ENCODE results near the gene ANXA10. TPM values are rescaled to one million over a fixed set of nuclear protein-coding genes. Genes with fewer than 3 reads are reported as not detected.

The ANXA10 gene
- total and polyA plus RNA-seq, 2 experiments from 2014 or later: not detected

DNA sequence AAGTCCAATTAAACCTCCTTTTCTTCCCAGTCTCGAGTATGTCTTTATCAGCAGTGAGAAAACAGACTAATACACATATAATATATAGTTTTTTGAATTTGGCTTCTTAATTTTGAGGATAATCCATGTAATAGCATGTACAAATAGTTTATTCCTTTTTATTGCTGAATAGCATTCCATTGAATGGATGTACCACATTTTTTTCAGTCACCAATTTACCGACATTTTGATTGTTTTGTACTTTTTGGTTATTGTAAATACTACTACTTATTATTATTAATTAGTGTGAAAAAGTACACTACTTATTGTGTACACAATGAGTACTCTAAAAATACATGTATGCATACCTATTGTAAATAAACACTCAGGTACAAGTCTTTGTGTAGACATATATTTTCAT, 42.3 kb upstream of the ANXA10 start (continued):
- no peak for TF ChIP-seq ZNF114 (CRISPR knock-in tag; IDR thresholded peaks at IDR 0.05)
- TF ChIP-seq, protein P1, sequence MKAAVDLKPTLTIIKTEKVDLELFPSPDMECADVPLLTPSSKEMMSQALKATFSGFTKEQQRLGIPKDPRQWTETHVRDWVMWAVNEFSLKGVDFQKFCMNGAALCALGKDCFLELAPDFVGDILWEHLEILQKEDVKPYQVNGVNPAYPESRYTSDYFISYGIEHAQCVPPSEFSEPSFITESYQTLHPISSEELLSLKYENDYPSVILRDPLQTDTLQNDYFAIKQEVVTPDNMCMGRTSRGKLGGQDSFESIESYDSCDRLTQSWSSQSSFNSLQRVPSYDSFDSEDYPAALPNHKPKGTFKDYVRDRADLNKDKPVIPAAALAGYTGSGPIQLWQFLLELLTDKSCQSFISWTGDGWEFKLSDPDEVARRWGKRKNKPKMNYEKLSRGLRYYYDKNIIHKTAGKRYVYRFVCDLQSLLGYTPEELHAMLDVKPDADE (IDR thresholded peaks at IDR 0.05): no peak

GRCh38 chr4:168051526-168051925, 40.8 kb upstream of the ANXA10 start:
- Histone ChIP-seq H3K4me2 (no peak overlapping the region), H3K36me3 (ENCODE audit: insufficient read depth) (no peaks in the 10 kb centered on the region; the same call in 1 of the 2 replicates), H3K27me3 (ENCODE audit: insufficient read depth) (no peaks in the 10 kb centered on the region), H3K79me2 (replicated peaks; ENCODE audit: insufficient read depth) (no peaks in the 10 kb centered on the region), H3K27ac (ENCODE audit: low read depth) (no peak overlapping the region), H3K9me2 (ENCODE audit: insufficient read depth) (no peaks in the 10 kb centered on the region), H2AFZ (no peak overlapping the region), H3K4me3 (no peak overlapping the region), H4K20me1 (replicated peaks; ENCODE audit: insufficient read depth) (no peaks in the 10 kb centered on the region), H3K4me1 (ENCODE audit: insufficient read depth) (no peaks in the 10 kb centered on the region), H3F3A (replicated peaks; ENCODE audit: low read depth) (no peaks in the 10 kb centered on the region)
- no peak for ATAC-seq
- Mint-ChIP-seq H3K36me3 (ENCODE audit: low read depth) (peaks cover 30% of the 10 kb centered on the region), H3K4me3 (no peak overlapping the region), H3K27me3 (ENCODE audit: insufficient read depth, low read depth, poor library complexity) (peaks cover 2% of the 10 kb centered on the region), H3K4me1 (no peaks in the 10 kb centered on the region), H3K27ac (no peak overlapping the region), H3K9me3 (peaks cover 37% of the 10 kb centered on the region)
- TF ChIP-seq JUNB (IDR thresholded peaks at IDR 0.05; ENCODE audit: unreplicated experiment): no peak
- TF ChIP-seq STAT1 (IDR thresholded peaks at IDR 0.05; ENCODE audit: unreplicated experiment): no peak
- TF ChIP-seq POLR2AphosphoS5 (IDR thresholded peaks at IDR 0.05; ENCODE audit: low read depth): no peak
- no peak for TF ChIP-seq CREB1 (CRISPR knock-in tag; IDR thresholded peaks at IDR 0.05; ENCODE audit: low read depth)
- no peak for TF ChIP-seq ZNF331 (CRISPR knock-in tag; IDR thresholded peaks at IDR 0.05; ENCODE audit: low read depth)
- no peak for TF ChIP-seq ZNF114 (CRISPR knock-in tag; IDR thresholded peaks at IDR 0.05)
- TF ChIP-seq, protein P1 (IDR thresholded peaks at IDR 0.05): no peak
- DNase-seq (ENCODE audit: low spot score): no peak

- H4K20me1 ChIP-seq (replicated peaks; ENCODE audit: insufficient read depth): no peaks in the 10 kb centered on the region
- H3K9me3 Mint-ChIP-seq: no peaks in the 10 kb centered on the region
- no peaks in the 10 kb centered on the region for H3K4me1 Mint-ChIP-seq
- no peak overlapping the region for H3K4me2 ChIP-seq
- ATAC-seq (no peak), DNase-seq (ENCODE audit: low spot score) (no peak)
- H3K27me3 Mint-ChIP-seq (ENCODE audit: insufficient read depth, low read depth, poor library complexity): no peaks in the 10 kb centered on the region
- no peaks in the 10 kb centered on the region for H3K36me3 Mint-ChIP-seq (ENCODE audit: low read depth)
- H3K4me3 Mint-ChIP-seq: no peak overlapping the region
- H3K4me3 ChIP-seq: no peak overlapping the region
- no peaks in the 10 kb centered on the region for H3K79me2 ChIP-seq (replicated peaks; ENCODE audit: insufficient read depth)
- no peak overlapping the region for H3K27ac Mint-ChIP-seq
- H3K36me3 ChIP-seq (ENCODE audit: insufficient read depth): no peaks in the 10 kb centered on the region
- H2AFZ ChIP-seq: no peak overlapping the region
- no peaks in the 10 kb centered on the region for H3K4me1 ChIP-seq (ENCODE audit: insufficient read depth)
- H3K27ac ChIP-seq (ENCODE audit: low read depth): no peak overlapping the region
- TF ChIP-seq, protein P2, sequence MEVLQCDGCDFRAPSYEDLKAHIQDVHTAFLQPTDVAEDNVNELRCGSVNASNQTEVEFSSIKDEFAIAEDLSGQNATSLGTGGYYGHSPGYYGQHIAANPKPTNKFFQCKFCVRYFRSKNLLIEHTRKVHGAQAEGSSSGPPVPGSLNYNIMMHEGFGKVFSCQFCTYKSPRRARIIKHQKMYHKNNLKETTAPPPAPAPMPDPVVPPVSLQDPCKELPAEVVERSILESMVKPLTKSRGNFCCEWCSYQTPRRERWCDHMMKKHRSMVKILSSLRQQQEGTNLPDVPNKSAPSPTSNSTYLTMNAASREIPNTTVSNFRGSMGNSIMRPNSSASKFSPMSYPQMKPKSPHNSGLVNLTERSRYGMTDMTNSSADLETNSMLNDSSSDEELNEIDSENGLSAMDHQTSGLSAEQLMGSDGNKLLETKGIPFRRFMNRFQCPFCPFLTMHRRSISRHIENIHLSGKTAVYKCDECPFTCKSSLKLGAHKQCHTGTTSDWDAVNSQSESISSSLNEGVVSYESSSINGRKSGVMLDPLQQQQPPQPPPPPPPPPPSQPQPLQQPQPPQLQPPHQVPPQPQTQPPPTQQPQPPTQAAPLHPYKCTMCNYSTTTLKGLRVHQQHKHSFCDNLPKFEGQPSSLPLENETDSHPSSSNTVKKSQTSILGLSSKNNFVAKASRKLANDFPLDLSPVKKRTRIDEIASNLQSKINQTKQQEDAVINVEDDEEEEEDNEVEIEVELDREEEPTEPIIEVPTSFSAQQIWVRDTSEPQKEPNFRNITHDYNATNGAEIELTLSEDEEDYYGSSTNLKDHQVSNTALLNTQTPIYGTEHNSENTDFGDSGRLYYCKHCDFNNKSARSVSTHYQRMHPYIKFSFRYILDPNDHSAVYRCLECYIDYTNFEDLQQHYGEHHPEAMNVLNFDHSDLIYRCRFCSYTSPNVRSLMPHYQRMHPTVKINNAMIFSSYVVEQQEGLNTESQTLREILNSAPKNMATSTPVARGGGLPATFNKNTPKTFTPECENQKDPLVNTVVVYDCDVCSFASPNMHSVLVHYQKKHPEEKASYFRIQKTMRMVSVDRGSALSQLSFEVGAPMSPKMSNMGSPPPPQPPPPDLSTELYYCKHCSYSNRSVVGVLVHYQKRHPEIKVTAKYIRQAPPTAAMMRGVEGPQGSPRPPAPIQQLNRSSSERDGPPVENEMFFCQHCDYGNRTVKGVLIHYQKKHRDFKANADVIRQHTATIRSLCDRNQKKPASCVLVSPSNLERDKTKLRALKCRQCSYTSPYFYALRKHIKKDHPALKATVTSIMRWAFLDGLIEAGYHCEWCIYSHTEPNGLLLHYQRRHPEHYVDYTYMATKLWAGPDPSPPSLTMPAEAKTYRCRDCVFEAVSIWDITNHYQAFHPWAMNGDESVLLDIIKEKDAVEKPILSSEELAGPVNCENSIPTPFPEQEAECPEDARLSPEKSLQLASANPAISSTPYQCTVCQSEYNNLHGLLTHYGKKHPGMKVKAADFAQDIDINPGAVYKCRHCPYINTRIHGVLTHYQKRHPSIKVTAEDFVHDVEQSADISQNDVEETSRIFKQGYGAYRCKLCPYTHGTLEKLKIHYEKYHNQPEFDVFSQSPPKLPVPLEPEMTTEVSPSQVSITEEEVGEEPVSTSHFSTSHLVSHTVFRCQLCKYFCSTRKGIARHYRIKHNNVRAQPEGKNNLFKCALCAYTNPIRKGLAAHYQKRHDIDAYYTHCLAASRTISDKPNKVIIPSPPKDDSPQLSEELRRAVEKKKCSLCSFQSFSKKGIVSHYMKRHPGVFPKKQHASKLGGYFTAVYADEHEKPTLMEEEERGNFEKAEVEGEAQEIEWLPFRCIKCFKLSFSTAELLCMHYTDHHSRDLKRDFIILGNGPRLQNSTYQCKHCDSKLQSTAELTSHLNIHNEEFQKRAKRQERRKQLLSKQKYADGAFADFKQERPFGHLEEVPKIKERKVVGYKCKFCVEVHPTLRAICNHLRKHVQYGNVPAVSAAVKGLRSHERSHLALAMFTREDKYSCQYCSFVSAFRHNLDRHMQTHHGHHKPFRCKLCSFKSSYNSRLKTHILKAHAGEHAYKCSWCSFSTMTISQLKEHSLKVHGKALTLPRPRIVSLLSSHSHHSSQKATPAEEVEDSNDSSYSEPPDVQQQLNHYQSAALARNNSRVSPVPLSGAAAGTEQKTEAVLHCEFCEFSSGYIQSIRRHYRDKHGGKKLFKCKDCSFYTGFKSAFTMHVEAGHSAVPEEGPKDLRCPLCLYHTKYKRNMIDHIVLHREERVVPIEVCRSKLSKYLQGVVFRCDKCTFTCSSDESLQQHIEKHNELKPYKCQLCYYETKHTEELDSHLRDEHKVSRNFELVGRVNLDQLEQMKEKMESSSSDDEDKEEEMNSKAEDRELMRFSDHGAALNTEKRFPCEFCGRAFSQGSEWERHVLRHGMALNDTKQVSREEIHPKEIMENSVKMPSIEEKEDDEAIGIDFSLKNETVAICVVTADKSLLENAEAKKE (CRISPR knock-in tag; IDR thresholded peaks at IDR 0.05): no peak
- TF ChIP-seq JUNB (IDR thresholded peaks at IDR 0.05; ENCODE audit: unreplicated experiment): no peak
- no peak for TF ChIP-seq POLR2AphosphoS5 (IDR thresholded peaks at IDR 0.05; ENCODE audit: low read depth)
- no peak for TF ChIP-seq CTCF (conservative IDR thresholded peaks at IDR 0.05; ENCODE audit: low read depth in 2 of 2)
- no peak for TF ChIP-seq NANOG (IDR thresholded peaks at IDR 0.05; ENCODE audit: borderline replicate concordance)
- TF ChIP-seq EZH2 (IDR thresholded peaks at IDR 0.05; ENCODE audit: low read depth, unreplicated experiment): no peak
- H3K9me2 ChIP-seq (ENCODE audit: insufficient read depth): no peaks in the 10 kb centered on the region
- no peaks in the 10 kb centered on the region for H3K27me3 ChIP-seq (ENCODE audit: insufficient read depth)
- no peaks in the 10 kb centered on the region for H3F3A ChIP-seq (replicated peaks; ENCODE audit: low read depth)
These were observed 34.9 kb upstream of the ANXA10 start for GRCh38 chr4:168057412-168057811.

Measured in GM23338 (cell line).